GM23338 (cell line): ENCODE measurements around the gene SH2D4B.

Experiments used
- CREB1 ChIP-seq: fragments of 250-450 bp; sonication (Bioruptor Pico); IDR thresholded peaks from 2 replicates; pipeline ENCODE4 v1.5.0; 2020; ENCODE audit warnings: low read depth, mild to moderate bottlenecking, moderate library complexity
- CTCF ChIP-seq, 2 experiments: fragments of 200-600 bp in 1 of 2; sonication (generic) in 1 of 2; conservative IDR thresholded peaks; 2 replicates each; pipeline versions ENCODE4 v1.5.1 to v1.6.1; 2016 to 2017; ENCODE audit warnings: antibody characterized with exemption in 2 of 2, low read depth in 2 of 2, mild to moderate bottlenecking in 2 of 2, moderate library complexity in 1 of 2
- EZH2 ChIP-seq: fragments of 200-600 bp; sonication (generic); IDR thresholded peaks from one replicate; pipeline ENCODE4 v1.8.0; 2017; ENCODE audit warnings: antibody characterized with exemption, mild to moderate bottlenecking, low read depth; ENCODE audit not compliant: unreplicated experiment
- POLR2AphosphoS5 ChIP-seq: IDR thresholded peaks from 2 replicates; pipeline ENCODE4 v1.6.1; 2016; ENCODE audit warnings: antibody characterized with exemption, low read depth
- REST ChIP-seq: IDR thresholded peaks from one replicate; pipeline ENCODE4 v1.6.1; 2018; ENCODE audit warnings: antibody characterized with exemption; ENCODE audit not compliant: unreplicated experiment
- ZNF114 ChIP-seq: fragments of 250-450 bp; sonication (Bioruptor Pico); IDR thresholded peaks from 2 replicates; pipeline ENCODE4 v1.5.0; 2020; ENCODE audit warnings: mild to moderate bottlenecking, moderate library complexity

GRCh38 chr10:80598951-80599350 is 61.2 kb downstream of the SH2D4B start:
- no peak for TF ChIP-seq POLR2AphosphoS5
- TF ChIP-seq EZH2: no peak
- TF ChIP-seq CTCF (conservative IDR thresholded peaks at IDR 0.05; ENCODE audit: low read depth in 2 of 2): no peak
- no peak for TF ChIP-seq ZNF114
- no peak for TF ChIP-seq REST
- TF ChIP-seq CREB1 (CRISPR knock-in tag): no peak
